Measurements from ENCODE around the gene RAPSN. TPM values are rescaled to one million over a fixed set of nuclear protein-coding genes. Genes with fewer than 3 reads are reported as not detected.

RAPSN gene
- total and polyA plus RNA-seq, 2 of the 8 experiments (the other 6 are each of a cell fraction or from before 2014, with no cell fraction given) = 0.06 to 0.34 TPM

DNA sequence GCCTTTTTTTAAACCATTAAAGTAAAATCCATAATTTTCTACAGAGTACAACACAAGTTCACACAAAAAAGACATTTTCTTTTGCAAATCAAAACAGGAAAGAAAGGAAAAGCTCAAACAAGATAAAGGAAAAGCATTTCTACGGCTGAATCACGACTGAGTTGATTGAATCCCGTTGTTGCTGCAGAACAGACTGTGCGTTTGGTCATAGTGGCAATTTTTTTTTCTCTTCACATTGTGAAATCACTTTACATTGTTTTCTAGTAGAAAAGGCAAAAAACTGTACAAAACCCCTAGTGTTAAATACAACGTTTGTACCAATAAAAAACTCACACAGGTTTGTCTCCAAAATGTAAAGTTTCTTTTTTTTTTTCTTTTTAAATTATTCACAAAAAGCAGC lies 17.3 kb upstream of the RAPSN start:
- no peak overlapping the region for H3K4ac ChIP-seq (replicated peaks; ENCODE audit: insufficient read length, low read depth, low read length)
- no peaks in the 10 kb centered on the region for H3K27me3 ChIP-seq (replicated peaks in 1 of 4; ENCODE audit: control insufficient read depth in 3 of 4, extremely low read depth in 1 of 4, insufficient read depth in 3 of 4, low read length in 3 of 4)
- H4K5ac ChIP-seq (ENCODE audit: insufficient read length, low read depth, low read length) = no peak overlapping the region
- H3K23ac ChIP-seq (ENCODE audit: insufficient read length) = no peak overlapping the region
- no peak overlapping the region for H3K18ac ChIP-seq (ENCODE audit: extremely low read depth, low read length)
- peaks cover 10% of the 10 kb centered on the region for H3K79me1 ChIP-seq (ENCODE audit: low read depth, low read length)
- H2BK12ac ChIP-seq (ENCODE audit: low read depth, low read length) = no peak overlapping the region
- no peak overlapping the region for H3K27ac ChIP-seq (ENCODE audit: low read depth, low read length)
- no peak overlapping the region for H2BK5ac ChIP-seq (ENCODE audit: low read depth, low read length)
- WGBS, 2 experiments (ENCODE audit: extremely low coverage in 1 of 2, insufficient coverage in 1 of 2, insufficient read length in 1 of 2, insufficient replicate concordance in 2 of 2, low coverage in 1 of 2, low lambda C conversion rate in 2 of 2, missing lambda C conversion rate in 1 of 2) = 90% methylated on average over 5 of the region's 5 CpGs; no CpG with 5 or more reads in 1 of the 2 experiments
- H3K79me2 ChIP-seq (ENCODE audit: control insufficient read depth in 1 of 2, insufficient read depth in 2 of 2, low read length in 2 of 2) = peaks cover 0 to 16% of the 10 kb centered on the region in 2 experiments; a peak in 2 of 4 replicates
- H3K4me1 ChIP-seq (replicated peaks in 1 of 4; ENCODE audit: control insufficient read depth in 3 of 4, insufficient read depth in 4 of 4, low read length in 3 of 4) = peaks cover 11 to 37% (median 22%) of the 10 kb centered on the region in 4 experiments
- no peak for FAIRE-seq
- no peak overlapping the region for H2AFZ ChIP-seq (ENCODE audit: low read length)
- H3K4me3 ChIP-seq (ENCODE audit: extremely low read depth in 1 of 4, insufficient read depth in 2 of 4, low read depth in 3 of 4, low read length in 4 of 4) = no peak overlapping the region
- H2BK120ac ChIP-seq (replicated peaks; ENCODE audit: low read depth, low read length) = no peak overlapping the region
- no peak overlapping the region for H3K14ac ChIP-seq (ENCODE audit: insufficient read length)
- no peaks in the 10 kb centered on the region for H3K9me3 ChIP-seq (ENCODE audit: insufficient read depth in 2 of 2, low read depth in 1 of 2, low read length in 1 of 2)
- no peak overlapping the region for H3K4me2 ChIP-seq (ENCODE audit: insufficient read depth in 1 of 2, low read depth in 2 of 2, low read length in 2 of 2)
- no peak overlapping the region; the same call in 1 of the 2 replicates for H4K8ac ChIP-seq (ENCODE audit: extremely low read depth, insufficient read depth, low read length)
- no peaks in the 10 kb centered on the region for H3K23me2 ChIP-seq (ENCODE audit: low read depth, low read length)
- H2BK15ac ChIP-seq (ENCODE audit: low read length) = no peak overlapping the region
- no peak overlapping the region for H3K56ac ChIP-seq (replicated peaks; ENCODE audit: insufficient read length, low read depth, low read length)
- POLR2A ChIA-PET (ENCODE audit: partially characterized antibody) = interaction anchor here (0.9 to 1.7 kb wide), 3 partner anchors 11 to 111 kb away, joined by 3 to 6 read pairs (median 3); no protein-coding TSS in a partner anchor
- no peak for DNase-seq (ENCODE audit: low read depth in 1 of 2, low spot score in 2 of 2)
- no peak overlapping the region for H2AK5ac ChIP-seq (ENCODE audit: low read depth, low read length)
- no peak overlapping the region for H4K91ac ChIP-seq (replicated peaks; ENCODE audit: insufficient read length, low read length)
- peaks cover 0 to 18% of the 10 kb centered on the region in 2 experiments for H4K20me1 ChIP-seq (replicated peaks in 1 of 2; ENCODE audit: control insufficient read depth in 1 of 2, insufficient read depth in 2 of 2, low read length in 2 of 2)
- no peak overlapping the region for H3K9ac ChIP-seq (replicated peaks in 1 of 4; ENCODE audit: extremely low read depth in 1 of 4, low read depth in 3 of 4, low read length in 3 of 4)
- CTCF ChIA-PET (ENCODE audit: partially characterized antibody) = interaction anchor here (0.6 to 1.4 kb wide), 4 partner anchors 54 to 569 kb away, joined by 3 to 6 read pairs (median 3); no protein-coding TSS in a partner anchor
- peaks cover under 1 to 40% (median 12%) of the 10 kb centered on the region in 4 experiments; a peak in 6 of 8 replicates for H3K36me3 ChIP-seq (ENCODE audit: control insufficient read depth in 2 of 4, insufficient read depth in 4 of 4, low read length in 3 of 4)
- no peak overlapping the region for H2BK20ac ChIP-seq (ENCODE audit: low read length)
- TF ChIP-seq HDAC6 (IDR thresholded peaks at IDR 0.05; ENCODE audit: low read depth, low read length) (no peak), CTCF (IDR thresholded peaks at IDR 0.05; ENCODE audit: control extremely low read depth in 1 of 3, insufficient read depth in 1 of 3, low read depth in 1 of 3, low read length in 3 of 3) (no peak), KDM1A (IDR thresholded peaks at IDR 0.05; ENCODE audit: borderline replicate concordance, low read length) (no peak), CTBP2 (IDR thresholded peaks at IDR 0.05; ENCODE audit: borderline replicate concordance, insufficient read depth, insufficient read length, low read length) (no peak), SP2 (IDR thresholded peaks at IDR 0.05; ENCODE audit: low read length) (no peak), ASH2L (IDR thresholded peaks at IDR 0.05; ENCODE audit: low read length) (no peak)
- TF ChIP-seq, protein P1, sequence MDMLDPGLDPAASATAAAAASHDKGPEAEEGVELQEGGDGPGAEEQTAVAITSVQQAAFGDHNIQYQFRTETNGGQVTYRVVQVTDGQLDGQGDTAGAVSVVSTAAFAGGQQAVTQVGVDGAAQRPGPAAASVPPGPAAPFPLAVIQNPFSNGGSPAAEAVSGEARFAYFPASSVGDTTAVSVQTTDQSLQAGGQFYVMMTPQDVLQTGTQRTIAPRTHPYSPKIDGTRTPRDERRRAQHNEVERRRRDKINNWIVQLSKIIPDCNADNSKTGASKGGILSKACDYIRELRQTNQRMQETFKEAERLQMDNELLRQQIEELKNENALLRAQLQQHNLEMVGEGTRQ (IDR thresholded peaks at IDR 0.05; ENCODE audit: low read length) = no peak
